ENCODE measurements around the gene PKN1. TPM values are rescaled to one million over a fixed set of nuclear protein-coding genes. Genes with fewer than 3 reads are reported as not detected.

The PKN1 gene
- total and polyA plus RNA-seq, 9 of the 15 experiments (the other 6 are each of a cell fraction or from before 2014, with no cell fraction given) = 0.30 to 228 (median 77.5) TPM

GRCh38 chr19:14510311-14511228 is 77.5 kb downstream of the PKN1 start:
- Histone ChIP-seq H4K20me1 (replicated peaks; ENCODE audit: control insufficient read depth, insufficient read depth, low read length) (peaks cover 6% of the 10 kb centered on the region), H3K9me3 (replicated peaks; ENCODE audit: control insufficient read depth, insufficient read depth, low read depth, low read length) (no peaks in the 10 kb centered on the region), H3K9me1 (ENCODE audit: control insufficient read depth, insufficient read depth, low read length) (no peaks in the 10 kb centered on the region), H2AFZ (ENCODE audit: low read depth, low read length) (0 out of 2 replicates have a peak overlapping the region, but pooled peaks have one; percentile 12), H3K9ac (ENCODE audit: insufficient read depth in 1 of 2, low read depth in 2 of 2, low read length in 2 of 2) (peak overlapping the region in 1 of 2 experiments; percentile 45; a peak in 1 of 4 replicates), H3K79me2 (ENCODE audit: control insufficient read depth, insufficient read depth, low read length) (peaks cover 16% of the 10 kb centered on the region), H3K4me3 (no peak overlapping the region), H3K4me1 (replicated peaks in 1 of 2; ENCODE audit: control insufficient read depth in 2 of 2, insufficient read depth in 2 of 2, low read length in 2 of 2) (peaks cover 43 to 58% of the 10 kb centered on the region in 2 experiments), H3K27me3 (ENCODE audit: control insufficient read depth in 2 of 2, insufficient read depth in 2 of 2, low read length in 2 of 2) (no peaks in the 10 kb centered on the region), H3K27ac (ENCODE audit: extremely low read depth, low read depth, low read length) (peak overlapping the region; percentile 54; the same call in 1 of the 3 replicates), H3K36me3 (ENCODE audit: control insufficient read depth, insufficient read depth, low read length) (peaks cover 20% of the 10 kb centered on the region), H3K4me2 (ENCODE audit: insufficient read depth, low read length) (no peak overlapping the region)
- no TSS peak for BruUV-seq (replicated peaks)
- FAIRE-seq = peak; percentile 32
- intact Hi-C loops (cut with micrococcal nuclease) = no loop called here
- in situ Hi-C loops (cut with MboI) = no loop called here
- peak; percentile 19 for ATAC-seq
- ChIA-PET CTCF (ENCODE audit: low intra/inter-chr PET ratio) (no interaction called here), POLR2A (interaction anchor here (0.5 to 2.1 kb wide), 4 partner anchors 11 to 66 kb away, joined by 3 to 5 read pairs (median 4); partner anchors contain the start of gene GIPC1)
- DNase-seq (ENCODE audit: extremely low read depth in 1 of 4, low spot score in 3 of 4) = peak in 1 of 4 experiments; percentile 43
- WGBS (ENCODE audit: insufficient coverage, low coverage, missing lambda C conversion rate) = 32% methylated on average over 19 of the region's 22 CpGs
- TF ChIP-seq ARID1B (IDR thresholded peaks at IDR 0.05) = peak; percentile 53; the same call in 1 of the 2 replicates
- no peak for TF ChIP-seq POLR2B (IDR thresholded peaks at IDR 0.05; ENCODE audit: low read depth, partially characterized antibody)
- peak; percentile 79 for TF ChIP-seq ATF7 (IDR thresholded peaks at IDR 0.05)
- TF ChIP-seq RBM34 (IDR thresholded peaks at IDR 0.05; ENCODE audit: borderline replicate concordance, insufficient read depth, low read length) = no peak
- no peak for TF ChIP-seq ADNP (tag; IDR thresholded peaks at IDR 0.05)
- no peak for TF ChIP-seq KDM4B (IDR thresholded peaks at IDR 0.05; ENCODE audit: borderline replicate concordance in 2 of 2, low read depth in 1 of 2)
- TF ChIP-seq CCAR2 (IDR thresholded peaks at IDR 0.05; ENCODE audit: low read depth, low read length) = no peak
- TF ChIP-seq HMBOX1 (IDR thresholded peaks at IDR 0.05) = no peak
- no peak for TF ChIP-seq SIN3A (IDR thresholded peaks at IDR 0.05; ENCODE audit: borderline replicate concordance in 2 of 2, control insufficient read depth in 1 of 2, low read depth in 2 of 2, low read length in 2 of 2)
- no peak for TF ChIP-seq ASH1L (IDR thresholded peaks at IDR 0.05; ENCODE audit: borderline replicate concordance, low read depth, partially characterized antibody)
- TF ChIP-seq ERF (CRISPR knock-in tag; IDR thresholded peaks at IDR 0.05) = no peak
- no peak for TF ChIP-seq SMC3 (conservative IDR thresholded peaks at IDR 0.05; ENCODE audit: insufficient read depth, low read depth, low read length)
- no peak for TF ChIP-seq ZBTB43 (CRISPR knock-in tag; IDR thresholded peaks at IDR 0.05)
- peak in 1 of 2 experiments; percentile 4; a peak in 1 of 4 replicates for TF ChIP-seq FOXK2 (conservative IDR thresholded peaks at IDR 0.05 in 1 of 2, IDR thresholded peaks at IDR 0.05 in 1 of 2; ENCODE audit: low read depth in 2 of 2)
- no peak for TF ChIP-seq ESRRB (CRISPR knock-in tag; IDR thresholded peaks at IDR 0.05; ENCODE audit: borderline replicate concordance)
- TF ChIP-seq MAZ (CRISPR knock-in tag; conservative IDR thresholded peaks at IDR 0.05 in 1 of 2, IDR thresholded peaks at IDR 0.05 in 1 of 2) = no peak
- no peak for TF ChIP-seq ZNF121 (CRISPR knock-in tag; conservative IDR thresholded peaks at IDR 0.05)
- no peak for TF ChIP-seq POLR2AphosphoS2 (IDR thresholded peaks at IDR 0.05; ENCODE audit: low read length)
